ENCODE measurements around the gene EGLN2.
"Not testable (repeated sequence)": the region's sequence is repeated elsewhere in the genome, so short reads cannot be mapped to it uniquely, and the experiment has no call there.

EGLN2 gene

GRCh38 chr19:40826699-40827385, 27.9 kb downstream of the EGLN2 start:
- CTCF ChIA-PET = interaction anchor here (1.4 kb wide), 1 partner anchor 10 kb away, joined by 3 read pairs; no protein-coding TSS in a partner anchor

DNA sequence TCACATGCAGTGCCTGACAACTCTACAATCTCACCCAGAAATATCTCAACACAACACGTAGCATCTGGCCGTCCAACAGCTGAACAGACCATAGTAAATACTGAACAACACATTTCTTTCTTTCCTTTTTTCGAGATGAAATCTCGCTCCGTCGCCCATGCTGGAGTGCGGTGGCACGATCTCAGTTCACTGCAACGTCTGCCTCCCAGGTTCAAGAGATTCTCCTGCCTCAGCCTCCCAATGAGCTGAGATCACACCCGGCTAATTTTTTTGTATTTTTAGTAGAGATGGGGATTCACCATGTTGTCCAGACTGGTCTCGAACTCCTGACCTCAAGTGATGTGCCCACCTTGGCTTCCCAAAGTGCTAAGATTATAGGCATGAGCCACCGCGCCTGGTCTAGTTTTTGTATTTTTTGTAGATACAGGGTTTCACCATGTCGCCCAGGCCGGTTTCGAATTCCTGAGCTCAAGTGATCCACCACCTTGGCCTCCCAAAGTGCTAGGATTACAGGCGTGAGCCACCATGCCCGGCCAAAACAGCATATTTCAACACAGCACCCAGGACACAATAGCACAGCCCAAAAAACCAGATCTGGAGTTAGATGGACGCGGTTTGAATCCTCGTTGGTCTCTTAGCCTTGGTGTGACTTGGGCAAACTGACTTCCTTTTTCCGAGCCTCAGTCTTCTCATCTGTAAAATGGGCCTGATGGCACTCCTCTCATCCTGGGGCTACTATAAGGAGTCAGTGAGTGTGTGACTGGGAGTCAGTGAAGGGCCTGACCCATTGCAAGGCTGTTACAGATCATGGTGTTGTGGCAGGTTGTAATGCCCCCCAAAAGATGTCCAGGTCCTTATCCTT, 28.6 kb downstream of the EGLN2 start:
- CTCF ChIA-PET = interaction anchor here (1.4 kb wide), 1 partner anchor 11 kb away, joined by 3 read pairs; no protein-coding TSS in a partner anchor
- no peak for DNase-seq (ENCODE audit: low read depth, low spot score)
- no peak for TF ChIP-seq CTCF (IDR thresholded peaks at IDR 0.05; ENCODE audit: insufficient read depth, low read length, missing control alignments)
- POLR2A ChIA-PET = no interaction called here
- H3K4me3 ChIP-seq (ENCODE audit: low read depth, low read length) = no peak overlapping the region

More at GRCh38 chr19:40826699-40827385, 27.9 kb downstream of the EGLN2 start:
- POLR2A ChIA-PET; DNase-seq (ENCODE audit: low read depth, low spot score); H3K4me3 ChIP-seq (ENCODE audit: low read depth, low read length): not testable (repeated sequence)

DNA sequence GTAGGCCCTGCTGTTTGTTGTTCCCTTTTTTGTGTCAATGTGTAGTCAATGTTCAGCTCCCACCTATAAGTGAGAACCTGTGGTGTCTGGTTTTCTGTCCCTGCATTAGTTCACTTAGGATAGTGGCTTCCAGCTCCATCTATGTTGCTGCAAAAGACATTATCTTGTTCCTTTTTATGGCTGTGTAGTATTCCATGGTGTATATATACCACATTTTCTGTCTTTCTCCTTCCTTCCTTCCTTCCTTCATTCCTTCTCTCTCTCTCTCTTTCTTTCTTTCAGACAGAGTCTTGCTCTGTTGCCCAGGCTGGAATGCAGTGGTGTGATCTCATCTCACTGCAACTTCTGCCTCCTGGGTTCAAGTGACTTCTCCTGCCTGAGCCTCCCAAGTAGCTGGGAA, 30.2 kb downstream of the EGLN2 start:
- CTCF ChIA-PET = interaction anchor here (0.9 to 1.3 kb wide), 2 partner anchors 9 to 10 kb away, joined by 4 read pairs; no protein-coding TSS in a partner anchor
- H3K4me3 ChIP-seq (ENCODE audit: low read depth, low read length) = no peak overlapping the region
- no peak for TF ChIP-seq CTCF (IDR thresholded peaks at IDR 0.05; ENCODE audit: insufficient read depth, low read length, missing control alignments)
- no peak for DNase-seq (ENCODE audit: low read depth, low spot score)
- POLR2A ChIA-PET = no interaction called here

- CTCF ChIA-PET = interaction anchor here (0.9 to 1.7 kb wide), 2 partner anchors 11 to 1434 kb away, joined by 3 to 10 read pairs; no protein-coding TSS in a partner anchor
- H3K4me3 ChIP-seq (ENCODE audit: low read depth, low read length); DNase-seq (ENCODE audit: low read depth, low spot score); POLR2A ChIA-PET: not testable (repeated sequence)
Observed at GRCh38 chr19:40830741-40831140, 31.8 kb downstream of the EGLN2 start.

DNA sequence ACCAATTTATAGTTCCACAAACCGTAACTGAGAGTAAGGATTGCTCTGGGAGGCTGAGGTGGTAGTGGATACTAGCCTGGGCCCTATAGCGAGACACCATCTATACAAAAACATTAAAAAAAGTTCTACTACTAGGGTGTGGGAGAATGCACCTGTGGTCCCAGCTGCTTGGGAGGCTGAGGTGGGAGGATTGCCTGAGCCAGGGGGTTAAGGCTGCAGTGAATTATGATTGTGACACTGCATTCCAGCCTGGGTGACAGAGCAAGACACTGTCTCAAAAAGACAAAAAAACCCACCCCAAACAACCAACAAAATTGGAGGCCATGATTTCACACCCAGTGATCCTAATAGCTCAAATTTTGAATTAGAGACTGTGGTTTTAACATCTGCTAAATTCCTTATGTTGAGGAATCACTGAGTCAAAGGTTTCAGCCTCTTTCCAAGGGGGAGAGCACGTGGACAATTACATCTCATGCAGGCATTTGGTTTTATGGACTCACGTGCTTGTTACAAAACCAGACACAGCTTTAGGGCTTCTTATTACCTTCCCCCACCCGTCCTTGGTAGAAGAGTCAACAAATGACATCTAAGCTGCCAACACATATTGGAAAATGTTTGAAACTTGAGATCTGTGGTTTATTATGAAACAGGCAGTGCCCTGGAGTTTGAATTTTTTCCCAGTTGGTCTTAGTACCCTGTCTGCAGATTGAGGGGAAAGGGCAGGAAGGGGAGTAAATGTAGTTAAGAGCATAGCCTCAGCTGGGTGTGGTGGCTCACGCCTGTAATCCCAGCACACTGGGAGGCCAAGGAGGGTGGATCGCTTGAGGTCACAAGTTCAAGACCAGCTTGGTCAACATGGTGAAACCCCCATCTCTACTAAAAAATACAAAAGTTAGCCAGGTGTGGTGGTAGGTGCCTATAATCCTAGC, 32.8 kb downstream of the EGLN2 start:
- DNase-seq (ENCODE audit: low read depth, low spot score) = peak; percentile 97
- no peak for TF ChIP-seq CTCF (IDR thresholded peaks at IDR 0.05; ENCODE audit: insufficient read depth, low read length, missing control alignments)
- no peak overlapping the region for H3K4me3 ChIP-seq (ENCODE audit: low read depth, low read length)
- CTCF ChIA-PET = interaction anchor here (1.7 kb wide), 1 partner anchor 12 kb away, joined by 10 read pairs; no protein-coding TSS in a partner anchor
- POLR2A ChIA-PET = interaction anchor here (0.7 kb wide), 1 partner anchor 11 kb away, joined by 3 read pairs; no protein-coding TSS in a partner anchor

GRCh38 chr19:40832431-40832790, 33.4 kb downstream of the EGLN2 start:
- POLR2A ChIA-PET = interaction anchor here (0.7 kb wide), 1 partner anchor 12 kb away, joined by 3 read pairs; no protein-coding TSS in a partner anchor
- DNase-seq (ENCODE audit: low read depth, low spot score); CTCF ChIA-PET; H3K4me3 ChIP-seq (ENCODE audit: low read depth, low read length): not testable (repeated sequence)

- CTCF ChIA-PET; H3K4me3 ChIP-seq (ENCODE audit: low read depth, low read length); POLR2A ChIA-PET; DNase-seq (ENCODE audit: low read depth, low spot score): not testable (repeated sequence)
Observed at GRCh38 chr19:40833728-40834533, 34.9 kb downstream of the EGLN2 start.
